GM18873 (cell line): ENCODE results near the gene PIP5K1B.
A peak's percentile ranks its signal among the peaks of the same experiment; 100 is the strongest.
"Not testable (repeated sequence)": the region's sequence is repeated elsewhere in the genome, so short reads cannot be mapped to it uniquely, and the experiment has no call there.

Source experiments
- ATAC-seq: cut with Tn5 transposase; IDR thresholded peaks from one replicate; pipeline ENCODE4 v1.9.1; 2021; ENCODE audit warnings: mild to moderate bottlenecking, moderate library complexity, moderate number of reproducible peaks; ENCODE audit not compliant: unreplicated experiment, low FRiP score

PIP5K1B gene

DNA sequence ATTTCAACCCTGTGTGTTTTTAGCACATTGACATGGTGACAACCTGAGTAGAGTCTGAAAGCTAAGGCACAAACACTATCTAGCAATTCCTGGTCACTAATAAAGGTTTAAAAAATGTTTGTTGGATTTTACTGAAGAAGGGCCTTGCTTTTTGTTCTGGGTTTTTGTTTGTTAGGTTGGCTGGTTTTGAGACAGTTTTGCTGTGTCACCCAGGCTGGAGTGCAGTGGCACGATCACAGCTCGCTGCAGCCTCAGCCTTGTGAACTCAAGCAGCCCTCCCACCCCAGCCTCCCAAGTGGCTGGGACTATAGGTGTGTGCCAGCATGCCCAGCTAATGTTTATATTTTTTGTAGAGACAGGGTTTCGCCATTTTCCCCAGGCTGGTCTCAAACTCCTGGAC is 269.9 kb downstream of the PIP5K1B start:
- ATAC-seq: no peak

DNA sequence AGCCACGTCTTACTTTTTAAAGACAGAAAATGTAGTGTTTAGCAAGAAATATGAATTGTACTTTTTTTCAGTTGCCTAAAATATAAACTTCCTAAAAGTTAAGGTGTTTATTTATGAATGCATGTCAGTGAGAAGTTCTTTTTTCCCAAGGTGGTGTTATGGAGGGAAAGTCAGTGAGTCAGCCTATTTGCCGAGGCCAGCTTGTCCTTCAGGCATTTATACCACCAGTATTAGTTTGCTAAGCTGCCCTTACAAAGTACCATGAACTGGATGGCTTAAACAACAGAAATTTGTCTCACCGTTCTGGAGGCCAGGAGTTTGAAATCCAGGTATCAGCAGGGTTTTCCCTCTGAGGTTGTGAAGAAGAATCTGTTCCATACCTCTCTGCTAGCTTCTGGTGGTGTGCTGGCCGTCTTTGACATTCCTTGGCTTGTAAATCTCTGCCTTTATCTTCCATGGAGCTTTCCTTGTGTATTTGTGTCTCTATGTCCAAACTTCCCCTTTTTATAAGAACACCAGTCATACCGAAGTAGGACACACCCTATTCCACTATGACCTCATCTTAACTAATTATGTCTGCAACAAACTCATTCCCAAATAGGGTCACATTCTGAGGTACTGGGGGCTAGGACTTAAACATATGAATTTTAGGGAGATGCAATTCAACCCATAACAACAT is 270.5 kb downstream of the PIP5K1B start:
- no peak for ATAC-seq

- no peak for ATAC-seq
Observed at GRCh38 chr9:68978066-68978465, 273.0 kb downstream of the PIP5K1B start.

DNA sequence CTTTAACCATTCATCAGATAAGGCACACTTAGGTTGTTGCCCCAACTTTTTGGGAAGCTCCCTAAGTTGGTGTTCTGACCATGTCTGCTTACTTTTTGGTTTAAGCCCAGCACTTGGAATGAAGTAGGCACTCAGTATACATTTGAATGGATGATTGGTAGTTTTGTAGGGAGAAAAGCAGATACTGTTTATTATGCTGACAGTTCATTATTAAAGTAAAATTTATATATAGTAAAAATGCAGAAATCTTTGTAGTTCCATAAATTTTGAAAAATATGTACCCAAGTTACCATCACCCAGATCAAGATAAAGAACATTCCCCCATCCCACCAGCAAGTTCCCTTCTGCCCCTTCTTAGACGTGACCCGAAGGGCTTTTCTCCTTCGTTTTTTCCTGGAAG is 273.5 kb downstream of the PIP5K1B start:
- ATAC-seq: no peak

DNA sequence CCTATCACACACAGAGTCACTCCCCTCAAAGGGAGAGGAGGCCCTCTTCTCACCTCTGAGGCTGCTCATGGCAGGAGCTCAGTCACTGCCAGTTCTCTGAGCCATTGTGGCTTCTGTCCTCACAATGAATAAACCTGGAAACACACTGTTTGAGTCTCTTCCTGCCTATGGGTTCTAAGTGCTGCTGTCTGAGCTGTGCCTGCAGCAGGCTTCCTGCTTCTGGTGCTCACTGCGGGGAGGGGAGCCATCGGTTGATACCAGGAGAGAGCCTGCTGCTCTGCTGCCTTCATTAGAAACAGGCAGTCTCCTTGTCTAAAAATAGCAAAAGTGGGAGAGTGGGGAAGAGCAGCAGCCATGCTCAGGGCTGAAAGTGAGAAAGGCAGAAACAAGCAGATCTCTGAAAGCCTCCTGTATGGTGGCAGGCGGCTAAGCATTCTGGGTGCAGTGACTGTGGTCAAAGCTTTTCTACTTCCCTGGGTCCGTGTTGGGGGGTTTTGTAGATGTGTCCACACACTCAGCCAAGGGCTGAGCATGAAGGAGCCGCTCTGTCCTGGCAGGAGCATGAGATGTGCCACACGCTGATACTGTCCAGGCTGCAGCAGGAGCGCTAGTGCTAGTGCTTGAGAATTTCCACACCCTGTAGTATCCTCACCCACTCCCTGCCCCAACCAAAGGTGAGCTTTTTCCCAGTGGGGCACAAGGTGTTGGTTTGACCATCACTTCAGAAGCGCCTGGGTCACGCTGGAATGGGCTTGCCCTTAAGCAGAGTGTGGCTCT is 274.7 kb downstream of the PIP5K1B start:
- ATAC-seq: no peak

- ATAC-seq: no peak
Observed at GRCh38 chr9:68980341-68980914, 275.4 kb downstream of the PIP5K1B start.

DNA sequence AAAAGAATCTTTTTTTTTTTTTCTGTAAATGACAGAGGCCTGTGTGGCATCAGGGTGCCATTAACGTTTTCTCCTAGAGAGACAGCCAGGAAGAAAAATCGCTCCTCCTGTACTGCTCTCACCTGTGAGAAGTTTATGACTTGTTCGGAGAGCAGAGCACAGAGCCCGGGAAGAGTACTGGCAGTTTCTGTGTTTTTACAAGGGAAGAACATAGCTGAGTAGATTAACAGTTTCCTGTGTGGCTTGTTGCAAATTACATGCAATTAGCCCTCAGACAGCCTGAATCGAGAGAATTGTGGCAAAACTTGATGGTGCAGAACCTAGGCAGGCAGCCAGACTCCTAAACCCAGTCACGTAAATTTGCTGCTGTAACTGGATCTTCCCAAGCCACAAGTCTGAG is 276.7 kb downstream of the PIP5K1B start:
- no peak for ATAC-seq

DNA sequence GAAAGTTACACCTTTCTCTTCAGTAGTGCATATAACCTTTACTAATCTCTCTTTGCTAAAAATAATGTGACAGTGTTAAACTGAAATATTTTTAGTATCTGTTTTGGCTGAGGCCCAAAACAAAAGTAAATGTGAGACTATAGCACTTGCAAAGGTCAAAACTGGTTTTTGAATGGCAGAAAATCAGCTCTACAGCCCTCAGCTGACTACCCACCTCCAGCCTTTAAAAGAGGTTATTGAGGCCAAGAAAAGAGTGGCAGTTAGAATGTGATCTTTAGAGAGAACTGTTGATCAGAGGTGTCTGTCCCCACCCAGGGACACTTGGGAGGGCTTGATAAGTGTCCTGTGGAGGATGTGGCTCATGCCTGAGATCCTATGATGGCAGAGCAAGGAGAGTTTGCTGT is 278.0 kb downstream of the PIP5K1B start:
- ATAC-seq: no peak

GRCh38 chr9:68983522-68984424 is 278.7 kb downstream of the PIP5K1B start:
- ATAC-seq: no peak

- ATAC-seq: not testable (repeated sequence)
Observed at GRCh38 chr9:68986949-68987348, 281.9 kb downstream of the PIP5K1B start.

- no peak for ATAC-seq
Observed at GRCh38 chr9:68991457-68991856, 286.4 kb downstream of the PIP5K1B start.

- no peak for ATAC-seq
Observed at GRCh38 chr9:68995776-68996175, 290.7 kb downstream of the PIP5K1B start.

DNA sequence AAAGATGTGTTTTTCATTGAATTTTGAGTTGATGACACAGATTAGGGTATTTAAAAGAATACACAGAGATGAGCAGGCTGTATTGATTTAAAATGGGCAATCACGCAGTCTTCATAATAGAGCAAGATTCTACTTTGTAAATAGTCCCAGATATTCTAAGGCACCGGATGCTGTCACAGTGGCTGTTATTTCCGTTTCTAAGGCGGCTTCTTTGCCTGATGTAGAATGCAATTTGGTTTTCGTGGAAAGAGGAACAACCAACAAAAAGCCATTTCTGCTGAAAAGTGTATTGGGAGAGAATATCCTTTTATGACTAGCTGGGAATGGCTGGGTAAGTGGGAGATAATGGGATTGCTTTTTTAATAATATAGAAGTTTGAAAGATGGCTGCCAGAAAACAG is 291.4 kb downstream of the PIP5K1B start:
- ATAC-seq: no peak

DNA sequence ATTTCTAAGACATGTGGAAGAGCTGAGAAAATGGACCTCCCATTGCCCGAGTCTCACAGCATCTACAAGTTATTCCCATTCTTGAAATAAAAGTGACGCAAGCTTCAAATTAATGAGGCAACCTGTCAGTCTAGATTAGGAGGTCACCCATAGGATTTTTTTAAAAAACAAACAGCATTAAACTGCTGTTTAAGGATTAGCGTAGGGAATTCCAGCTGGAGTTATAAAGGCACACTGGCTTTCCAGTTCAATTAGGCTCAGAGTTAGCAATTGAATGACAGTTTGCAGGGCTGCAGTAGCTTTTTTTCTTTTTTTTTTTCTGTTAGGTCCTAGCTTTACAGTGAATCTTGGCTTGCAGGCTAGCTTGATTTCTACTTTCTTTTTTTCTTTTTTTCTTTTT is 292.6 kb downstream of the PIP5K1B start:
- ATAC-seq: no peak

GRCh38 chr9:68998385-68998784 is 293.3 kb downstream of the PIP5K1B start:
- no peak for ATAC-seq

DNA sequence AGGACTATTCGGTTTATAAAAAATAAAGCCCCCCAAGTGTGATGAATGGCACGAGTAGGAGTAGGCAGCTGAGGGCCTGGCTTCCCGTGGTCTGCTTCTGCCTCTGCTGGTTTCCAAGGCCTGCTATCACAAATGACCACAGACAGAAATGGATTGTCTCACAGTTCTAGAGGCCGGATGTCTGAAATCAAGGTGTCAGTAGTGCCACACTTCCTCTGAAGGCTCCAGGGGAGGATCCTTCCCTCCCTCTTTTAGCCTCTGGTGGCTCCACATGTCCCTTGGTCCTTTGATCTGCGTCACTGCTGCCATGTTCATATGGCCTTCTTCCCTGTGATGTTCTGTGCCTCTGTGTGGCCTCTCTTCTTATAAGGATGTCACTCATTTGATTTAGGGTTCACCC is 293.8 kb downstream of the PIP5K1B start:
- no peak for ATAC-seq

DNA sequence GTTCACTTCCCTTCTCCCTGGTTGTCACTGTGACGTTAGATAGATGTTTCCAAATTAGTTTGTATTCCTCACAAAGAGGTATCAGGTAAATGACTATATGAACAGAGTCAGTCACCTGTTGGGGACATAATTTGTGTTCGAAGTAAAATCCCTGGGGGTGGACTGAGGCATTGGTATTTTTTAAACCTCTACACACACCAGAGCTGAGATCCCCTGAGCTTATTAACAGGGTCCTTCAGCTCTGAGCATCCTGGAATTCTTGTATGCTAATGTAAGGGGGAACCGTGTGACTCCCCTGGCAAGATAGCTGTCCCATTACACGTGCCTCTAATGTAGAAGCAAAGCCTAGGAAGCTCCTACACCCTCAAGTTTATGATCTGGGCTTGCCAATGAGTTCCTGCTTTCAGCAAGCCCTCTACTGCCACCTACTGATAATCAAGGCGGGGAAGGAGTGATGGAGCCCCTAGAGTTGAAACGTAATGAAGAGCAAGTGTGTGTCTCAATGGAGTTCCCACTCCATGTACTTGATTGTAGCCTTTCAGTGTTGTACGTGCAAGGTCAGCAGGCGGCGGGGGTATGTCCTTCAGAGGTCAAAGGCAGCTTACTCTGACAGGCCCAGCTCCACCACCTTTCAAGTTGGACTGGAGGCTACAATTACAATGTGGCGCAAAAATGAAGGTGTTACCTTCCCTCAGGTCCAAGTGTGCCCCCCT is 294.5 kb downstream of the PIP5K1B start:
- peak; percentile 64 for ATAC-seq

DNA sequence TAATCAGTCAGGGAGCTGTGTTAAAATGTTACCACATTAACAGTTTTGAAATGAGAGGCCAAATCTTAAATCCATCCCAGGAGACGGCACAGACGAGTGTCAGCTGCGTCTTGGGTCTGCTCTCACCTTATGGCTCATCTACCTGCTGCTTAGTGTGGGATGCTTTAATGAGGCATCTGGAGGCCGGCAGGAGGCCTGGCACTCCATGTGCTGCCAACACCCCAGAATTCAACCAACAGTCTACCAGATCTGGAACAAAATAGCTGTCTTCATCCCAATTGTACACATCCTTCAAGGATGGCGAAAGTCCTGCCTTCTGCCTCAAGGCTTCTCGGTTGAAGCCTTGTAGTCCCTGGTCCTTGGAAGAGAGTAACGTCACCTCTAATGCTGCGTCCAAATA is 296.9 kb downstream of the PIP5K1B start:
- no peak for ATAC-seq

GRCh38 chr9:69003051-69003450 is 298.0 kb downstream of the PIP5K1B start:
- no peak for ATAC-seq

GRCh38 chr9:69004836-69005235 is 299.8 kb downstream of the PIP5K1B start:
- no peak for ATAC-seq
